HepG2 (cell line): ENCODE measurements around the gene GRIK1. TPM values are rescaled to one million over a fixed set of nuclear protein-coding genes. Genes with fewer than 3 reads are reported as not detected.

Source experiments
- ATAC-seq: fragments of 200-7000 bp; cut with Tn5 transposase; 3 replicates; pipeline ENCODE4 v1.9.1; 2020; ENCODE audit warnings: mild to moderate bottlenecking, moderate library complexity
- BruUV-seq: library from RNA; stranded (reverse); fragments of 400-500 nt; replicated peaks from 2 replicates; lab custom pipeline; 2021; lab: Mats Ljungman, UMichigan
- CTCF ChIA-PET: fragments of 300-600 bp; formaldehyde crosslinking; extraction: SDS; loops from one replicate; lab custom pipeline; 2021; ENCODE audit warnings: low total read pairs, inconsistent platforms, low intra/inter-chr PET ratio; lab: Yijun Ruan, JAX
- POLR2A ChIA-PET: fragments of 350-600 bp; sonication (Branson Sonifier 250); formaldehyde crosslinking; loops from one replicate; lab custom pipeline; 2020; ENCODE audit warnings: antibody characterized with exemption, inconsistent platforms; lab: Yijun Ruan, JAX
- DNase-seq: peaks from one replicate; pipeline ENCODE4 v3.0.0-alpha.2; 2015; ENCODE audit warnings: low spot score
- FAIRE-seq: peaks from 3 replicates; lab custom pipeline; 2011; peaks lifted over from hg19 to GRCh38; lab: Jason Lieb, UNC
- H2AFZ ChIP-seq: one replicate; pipeline ENCODE4 v1.6.1; 2011; ENCODE audit warnings: low read length, inconsistent platforms
- H3K27ac ChIP-seq: fragments of 300-600 bp; 3 replicates; pipeline ENCODE4 v1.8.0; 2011; ENCODE audit warnings: mixed run types, mild to moderate bottlenecking, mixed read lengths, low read length, inconsistent platforms; ENCODE audit not compliant: insufficient read depth; ENCODE audit errors: extremely low read length
- H3K27me3 ChIP-seq, 2 experiments: fragments of 200-600 bp in 1 of 2; 2 replicates in 1 of 2; 3 replicates in 1 of 2; pipeline versions ENCODE4 v1.6.0 to v1.8.0; 2011; ENCODE audit warnings: low read length in 2 of 2, mild to moderate bottlenecking in 2 of 2, moderate library complexity in 2 of 2, inconsistent platforms in 1 of 2; ENCODE audit not compliant: insufficient read depth in 2 of 2, control insufficient read depth in 1 of 2
- H3K36me3 ChIP-seq, 2 experiments: fragments of 200-600 bp in 1 of 2; replicated peaks in 1 of 2; 2 replicates in 1 of 2; 3 replicates in 1 of 2; pipeline versions ENCODE4 v1.5.1 to v1.8.0; 2011; ENCODE audit warnings: low read length in 2 of 2, inconsistent platforms in 1 of 2; ENCODE audit not compliant: insufficient read depth in 2 of 2, control insufficient read depth in 1 of 2
- H3K4me1 ChIP-seq: 2 replicates; pipeline ENCODE4 v1.5.1; 2012; ENCODE audit warnings: low read length, inconsistent platforms; ENCODE audit not compliant: insufficient read depth
- H3K4me2 ChIP-seq: 2 replicates; pipeline ENCODE4 v1.6.0; 2011; ENCODE audit warnings: low read depth, low read length, inconsistent platforms
- H3K4me3 ChIP-seq, 3 experiments: fragments of 200-600 bp in 1 of 3; sonication (generic), shearing (Covaris generic) in 1 of 3; replicated peaks in 1 of 3; 2 replicates each; pipeline ENCODE4 v1.5.1; 2011 to 2016; ENCODE audit warnings: low read length in 3 of 3, inconsistent platforms in 2 of 3, low read depth in 2 of 3, mild to moderate bottlenecking in 2 of 3, control low read depth in 1 of 3, mixed read lengths in 1 of 3; ENCODE audit not compliant: insufficient read depth in 1 of 3
- H3K79me2 ChIP-seq: one replicate; pipeline ENCODE4 v1.6.1; 2011; ENCODE audit warnings: low read length, inconsistent platforms; ENCODE audit not compliant: insufficient read depth
- H3K9ac ChIP-seq: 2 replicates; pipeline ENCODE4 v1.6.0; 2011; ENCODE audit warnings: mild to moderate bottlenecking, low read depth, low read length, inconsistent platforms; ENCODE audit not compliant: insufficient read depth
- H3K9me3 ChIP-seq: 2 replicates; pipeline ENCODE4 v1.5.1; 2012; ENCODE audit warnings: mild to moderate bottlenecking, low read length
- H4K20me1 ChIP-seq: 2 replicates; pipeline ENCODE4 v1.6.0; 2011; ENCODE audit warnings: inconsistent platforms, mild to moderate bottlenecking, low read length, moderate library complexity; ENCODE audit not compliant: insufficient read depth
- ATF5 ChIP-seq: sonication (generic); formaldehyde crosslinking; IDR thresholded peaks from 2 replicates; pipeline ENCODE4 v1.4.0; 2020; ENCODE audit warnings: mild to moderate bottlenecking, low read depth, missing genetic modification reagents
- KDM5A ChIP-seq: fragments of 200-600 bp; sonication (generic); IDR thresholded peaks from 2 replicates; pipeline ENCODE4 v1.7.0; 2018; ENCODE audit warnings: antibody characterized with exemption, mild to moderate bottlenecking, low read length, borderline replicate concordance
- NR1H2 ChIP-seq: sonication (generic); formaldehyde crosslinking; IDR thresholded peaks from 2 replicates; pipeline ENCODE4 v1.8.1; 2022; ENCODE audit warnings: low read depth, missing genetic modification reagents, borderline replicate concordance
- NR2F6 ChIP-seq, 2 experiments: IDR thresholded peaks; 2 replicates each; pipeline ENCODE4 v1.6.1; 2016; ENCODE audit warnings: antibody characterized with exemption in 1 of 2, mild to moderate bottlenecking in 1 of 2
- PPARG ChIP-seq: conservative IDR thresholded peaks from 2 replicates; pipeline ENCODE4 v1.6.1; 2016; ENCODE audit warnings: missing biosample characterization, missing genetic modification reagents
- REST ChIP-seq, 2 experiments: IDR thresholded peaks; 2 replicates each; pipeline ENCODE4 v1.6.1; 2011 to 2012; ENCODE audit warnings: low read length in 2 of 2, borderline replicate concordance in 1 of 2, low read depth in 1 of 2, mild to moderate bottlenecking in 1 of 2, moderate library complexity in 1 of 2
- SOX6 ChIP-seq, 2 experiments: fragments of 450-650 bp in 1 of 2; sonication (generic) in 1 of 2; formaldehyde crosslinking in 1 of 2; IDR thresholded peaks; 2 replicates each; pipeline versions ENCODE4 v1.4.0 to v1.6.1; 2017 to 2020; ENCODE audit warnings: antibody characterized with exemption in 1 of 2, mild to moderate bottlenecking in 1 of 2, missing genetic modification reagents in 1 of 2
- SSRP1 ChIP-seq: IDR thresholded peaks from 2 replicates; pipeline ENCODE4 v1.6.1; 2016; ENCODE audit warnings: control low read depth
- ZMYM4 ChIP-seq: sonication (generic); formaldehyde crosslinking; IDR thresholded peaks from 2 replicates; pipeline ENCODE4 v1.8.1; 2023; ENCODE audit warnings: mild to moderate bottlenecking, missing genetic modification reagents
- ZNF407 ChIP-seq: sonication (generic); formaldehyde crosslinking; IDR thresholded peaks from one replicate; pipeline ENCODE4 v1.5.1; 2020; ENCODE audit warnings: mild to moderate bottlenecking, missing genetic modification reagents; ENCODE audit errors: not compliant biosample characterization
- ZNF451 ChIP-seq: sonication (generic); formaldehyde crosslinking; IDR thresholded peaks from 2 replicates; pipeline ENCODE4 v1.5.0; 2020; ENCODE audit warnings: mild to moderate bottlenecking, missing genetic modification reagents
- ZSCAN20 ChIP-seq: sonication (generic); formaldehyde crosslinking; IDR thresholded peaks from 2 replicates; pipeline ENCODE4 v1.4.0; 2020; ENCODE audit warnings: missing genetic modification reagents, mild to moderate bottlenecking, borderline replicate concordance
- WGBS: methylation state at CpG from one replicate; pipeline ENCODE4 v1.1.6; 2017; ENCODE audit warnings: low lambda C conversion rate; 5-methylcytosine and 5-hydroxymethylcytosine counted together
- in situ Hi-C: cut with HindIII; loops from 2 replicates; pipeline ENCODE4 v1.10.0; 2017; ENCODE audit warnings: low pct_unique_long_range_greater_than_20kb; ENCODE audit not compliant: extremely low pct_ligation_motif_present
- intact Hi-C: fragments of 100-400 bp; cut with micrococcal nuclease; formaldehyde crosslinking; loops from one replicate; pipeline ENCODE4 v1.10.0; 2022; ENCODE audit not compliant: unreplicated experiment
- polyA plus RNA-seq, 8 experiments: library from polyadenylated mRNA; depleted of rRNA in 3 of 8; stranded (reverse) in 7 of 8; unstranded in 1 of 8; fragments of >200 nt; fragmentation: Illumina TruSeq in 4 of 8; extraction: Trizol in 4 of 8; gene quantifications; 2 replicates each; pipeline versions ENCODE4 v1.2.1 to v1.2.3, GENCODE V29; 2011 to 2016; ENCODE audit warnings: low read depth in 4 of 8, missing spikeins in 1 of 8, mixed read lengths in 1 of 8; ENCODE audit not compliant: insufficient read depth in 1 of 8
- total RNA-seq, 5 experiments: library from RNA; depleted of rRNA; stranded (reverse); fragments of >200 nt; fragmentation: Illumina TruSeq; extraction: Trizol; gene quantifications; 2 replicates each; pipeline ENCODE4 v1.2.3, GENCODE V29; 2016; ENCODE audit warnings: low read depth in 1 of 5

The GRIK1 gene
- total and polyA plus RNA-seq, 2 of the 13 experiments (the other 11 are each of a cell fraction or from before 2014, with no cell fraction given): not detected

- CTCF ChIA-PET: no interaction called here
- H2AFZ ChIP-seq: no peak overlapping the region
- no peak for TF ChIP-seq NR2F6 (IDR thresholded peaks at IDR 0.05)
- no peak for TF ChIP-seq NR2F6 (CRISPR knock-in tag; IDR thresholded peaks at IDR 0.05)
- no peak for TF ChIP-seq PPARG (CRISPR knock-in tag)
- TF ChIP-seq ATF5 (CRISPR knock-in tag): no peak
- TF ChIP-seq NR1H2 (CRISPR knock-in tag): no peak
- no peak for TF ChIP-seq ZMYM4 (CRISPR knock-in tag)
- TF ChIP-seq ZNF407 (CRISPR knock-in tag): no peak
- no peak for TF ChIP-seq ZNF451 (CRISPR knock-in tag)
- TF ChIP-seq SOX6 (IDR thresholded peaks at IDR 0.05): no peak
- TF ChIP-seq SOX6 (CRISPR knock-in tag; IDR thresholded peaks at IDR 0.05): no peak
- TF ChIP-seq ZSCAN20 (CRISPR knock-in tag): no peak
- TF ChIP-seq REST (IDR thresholded peaks at IDR 0.05; ENCODE audit: borderline replicate concordance in 1 of 2, low read depth in 1 of 2, low read length in 2 of 2): no peak
- no peak for TF ChIP-seq KDM5A
- TF ChIP-seq SSRP1: no peak
Measured at GRCh38 chr21:29689753-29690152, 250.0 kb downstream of the GRIK1 start.

More at GRCh38 chr21:29689753-29690152, 250.0 kb downstream of the GRIK1 start:
- H3K9ac ChIP-seq: no peak overlapping the region
- H3K4me3 ChIP-seq: no peak overlapping the region
- BruUV-seq: no TSS peak
- in situ Hi-C loops: no loop called here
- no peaks in the 10 kb centered on the region for H3K9me3 ChIP-seq
- 21% methylated on average over 5 of the region's 6 CpGs for WGBS
- no peaks in the 10 kb centered on the region; a peak in 1 of 5 replicates for H3K27me3 ChIP-seq
- ATAC-seq (no peak), DNase-seq (no peak), FAIRE-seq (no peak)
- intact Hi-C loops: no loop called here
- no peak overlapping the region for H3K27ac ChIP-seq
- H3K4me1 ChIP-seq: no peaks in the 10 kb centered on the region
- no peaks in the 10 kb centered on the region for H4K20me1 ChIP-seq
- no peaks in the 10 kb centered on the region for H3K79me2 ChIP-seq
- H3K4me2 ChIP-seq: no peak overlapping the region
- POLR2A ChIA-PET: no interaction called here
- H3K36me3 ChIP-seq: no peaks in the 10 kb centered on the region
